Colonic mucosa (tissue), 4 donors: ENCODE measurements around the gene BMP7. TPM values are rescaled to one million over a fixed set of nuclear protein-coding genes. Genes with fewer than 3 reads are reported as not detected.

Experiments
- DNase-seq: peaks from one replicate; pipeline ENCODE4 v3.0.0-alpha.2; 2020
- H3K27ac ChIP-seq: fragments of 200-600 bp; one replicate; pipeline ENCODE4 v1.8.0; 2021
- H3K27me3 ChIP-seq: fragments of 200-600 bp; one replicate; pipeline ENCODE4 v1.8.0; 2021
- H3K36me3 ChIP-seq: fragments of 200-600 bp; one replicate; pipeline ENCODE4 v1.8.0; 2021
- H3K4me1 ChIP-seq: fragments of 200-600 bp; one replicate; pipeline ENCODE4 v1.8.0; 2021; ENCODE audit warnings: mild to moderate bottlenecking
- H3K4me3 ChIP-seq: fragments of 200-600 bp; one replicate; pipeline ENCODE4 v1.8.0; 2021
- H3K9ac ChIP-seq, 2 donors: one replicate each; pipeline ENCODE4 v1.7.0; 2013; ENCODE audit warnings: control low read depth in 2 of 2, low read depth in 2 of 2, low read length in 2 of 2
- H3K9me3 ChIP-seq: fragments of 200-600 bp; one replicate; pipeline ENCODE4 v1.8.0; 2021
- CTCF ChIP-seq: fragments of 200-600 bp; IDR thresholded peaks from one replicate; pipeline ENCODE4 v1.8.0; 2022; ENCODE audit warnings: antibody characterized with exemption, mild to moderate bottlenecking
- intact Hi-C: fragments of 100-400 bp; cut with DNase I; formaldehyde crosslinking; loops from one replicate; pipeline ENCODE4 v1.14.1; 2022
- total RNA-seq, 2 donors: library from RNA; stranded (reverse); fragmentation: NEBNext Ultra II Directional in 1 of 2; extraction: Animal tissue kit (Norgen Biotek cat#: 25700) in 1 of 2; gene quantifications; one replicate each; pipeline ENCODE4 v1.2.1, GENCODE V29; 2021
- donor health status: healthy.
- donor health status: DM: no; HTN: no; CAD: no.
- donor health status: DM: no; HTN: no; CAD: no.

The BMP7 gene
- total RNA-seq, 2 donors from 2014 or later = 1.3 to 3.2 TPM

- Histone ChIP-seq H3K36me3 (no peaks in the 10 kb centered on the region), H3K4me3 (no peak overlapping the region), H3K9me3 (no peaks in the 10 kb centered on the region), H3K4me1 (no peaks in the 10 kb centered on the region), H3K9ac (no peak overlapping the region), H3K27ac (no peak overlapping the region), H3K27me3 (peaks cover 8% of the 10 kb centered on the region)
- intact Hi-C loops = no loop called here
- TF ChIP-seq CTCF = no peak
- DNase-seq = no peak
Observed at GRCh38 chr20:57256205-57256604, 10.2 kb downstream of the BMP7 start.

GRCh38 chr20:57255183-57255582, 11.3 kb downstream of the BMP7 start:
- peaks cover 8% of the 10 kb centered on the region for H3K27me3 ChIP-seq

GRCh38 chr20:57252559-57253162, 13.8 kb downstream of the BMP7 start:
- DNase-seq = no peak
- Histone ChIP-seq H3K4me3 (no peak overlapping the region), H3K4me1 (no peaks in the 10 kb centered on the region), H3K27ac (no peak overlapping the region), H3K9me3 (no peaks in the 10 kb centered on the region), H3K9ac (no peak overlapping the region), H3K27me3 (no peaks in the 10 kb centered on the region), H3K36me3 (no peaks in the 10 kb centered on the region)
- intact Hi-C loops = no loop called here
- TF ChIP-seq CTCF = no peak

More at GRCh38 chr20:57255183-57255582, 11.3 kb downstream of the BMP7 start:
- Histone ChIP-seq H3K9ac (no peak overlapping the region), H3K4me3 (no peak overlapping the region), H3K27ac (no peak overlapping the region), H3K36me3 (no peaks in the 10 kb centered on the region), H3K9me3 (no peaks in the 10 kb centered on the region), H3K4me1 (no peaks in the 10 kb centered on the region)
- no peak for TF ChIP-seq CTCF
- intact Hi-C loops = no loop called here
- DNase-seq = no peak

- Histone ChIP-seq H3K9me3 (no peaks in the 10 kb centered on the region), H3K27me3 (no peaks in the 10 kb centered on the region), H3K4me1 (no peaks in the 10 kb centered on the region), H3K9ac (no peak overlapping the region), H3K27ac (no peak overlapping the region), H3K36me3 (no peaks in the 10 kb centered on the region), H3K4me3 (no peak overlapping the region)
- no peak for DNase-seq
- intact Hi-C loops = no loop called here
- no peak for TF ChIP-seq CTCF
Observed at GRCh38 chr20:57251949-57252348, 14.5 kb downstream of the BMP7 start.

GRCh38 chr20:57251344-57251743, 15.1 kb downstream of the BMP7 start:
- Histone ChIP-seq H3K4me1 (no peaks in the 10 kb centered on the region), H3K27me3 (no peaks in the 10 kb centered on the region), H3K4me3 (no peak overlapping the region), H3K9me3 (no peaks in the 10 kb centered on the region), H3K27ac (no peak overlapping the region), H3K9ac (no peak overlapping the region), H3K36me3 (no peaks in the 10 kb centered on the region)
- intact Hi-C loops = no loop called here
- TF ChIP-seq CTCF = no peak
- no peak for DNase-seq
